Lung (tissue), 12 donors: ENCODE data around the gene MFRP. TPM values are rescaled to one million over a fixed set of nuclear protein-coding genes. Genes with fewer than 3 reads are reported as not detected.

Experiments
- ATAC-seq: fragments of 200-7000 bp; cut with Tn5 transposase; one replicate; pipeline ENCODE4 v1.9.1; 2020; ENCODE audit warnings: moderate number of reproducible peaks; ENCODE audit not compliant: insufficient read depth, low FRiP score
- DNase-seq, 3 donors: peaks; one replicate each; pipeline ENCODE4 v3.0.0-alpha.2; 2013 to 2017
- H3K27ac ChIP-seq, 2 donors: one replicate each; pipeline ENCODE4 v1.5.1; 2013; ENCODE audit warnings: mild to moderate bottlenecking in 2 of 2, moderate library complexity in 2 of 2, control low read depth in 1 of 2, inconsistent platforms in 1 of 2, low read depth in 1 of 2, low read length in 1 of 2
- H3K27me3 ChIP-seq, 3 donors: one replicate each; pipeline ENCODE4 v1.5.1; 2013; ENCODE audit warnings: low read length in 2 of 3; ENCODE audit not compliant: control insufficient read depth in 3 of 3, insufficient read depth in 3 of 3
- H3K36me3 ChIP-seq, 4 donors: one replicate each; pipeline ENCODE4 v1.5.1; 2013; ENCODE audit warnings: low read length in 4 of 4, mild to moderate bottlenecking in 1 of 4, moderate library complexity in 1 of 4; ENCODE audit not compliant: control insufficient read depth in 4 of 4, insufficient read depth in 4 of 4
- H3K4me1 ChIP-seq, 5 donors: one replicate each; pipeline ENCODE4 v1.5.1; 2013; ENCODE audit warnings: low read length in 5 of 5, mild to moderate bottlenecking in 2 of 5, moderate library complexity in 1 of 5; ENCODE audit not compliant: control insufficient read depth in 5 of 5, insufficient read depth in 5 of 5
- H3K4me3 ChIP-seq: one replicate; pipeline ENCODE4 v1.5.1; 2013; ENCODE audit warnings: mild to moderate bottlenecking, control low read depth, moderate library complexity
- H3K9ac ChIP-seq, 2 donors: one replicate each; pipeline ENCODE4 v1.5.1; 2013; ENCODE audit warnings: low read length in 2 of 2, control low read depth in 1 of 2; ENCODE audit not compliant: insufficient read depth in 1 of 2
- H3K9me3 ChIP-seq, 4 donors: one replicate each; pipeline ENCODE4 v1.5.1; 2013; ENCODE audit warnings: low read length in 3 of 4, mild to moderate bottlenecking in 1 of 4, moderate library complexity in 1 of 4; ENCODE audit not compliant: control insufficient read depth in 4 of 4, insufficient read depth in 3 of 4
- CTCF ChIP-seq: IDR thresholded peaks from 2 replicates; pipeline ENCODE4 v1.5.1; 2012; ENCODE audit warnings: mild to moderate bottlenecking; ENCODE audit errors: control extremely low read depth, extremely low read depth
- WGBS, 2 donors: extraction: QIAGEN DNeasy Blood & Tissue Kit; methylation state at CpG; one replicate each; pipeline ENCODE4 v1.1.7; 2013; 5-methylcytosine and 5-hydroxymethylcytosine counted together
- polyA plus RNA-seq, 2 donors: library from polyadenylated mRNA; stranded (reverse); fragments of 200-250 nt; gene quantifications; one replicate each; pipeline ENCODE4 v1.2.1, GENCODE V29; 2013
- total RNA-seq, 2 donors: library from RNA; depleted of rRNA in 1 of 2; stranded (reverse); fragments of >200 nt in 1 of 2; gene quantifications; one replicate each; pipeline ENCODE4 v1.2.1, GENCODE V29; 2014 to 2021
- donor health status: control.
- donor health status: control.
- donor health status: Bipolar disorder and iron deficiency.
- donor health status: healthy.
- donor health status: DM: yes; HTN: yes; CAD: no.

Gene MFRP
- total and polyA plus RNA-seq, 4 donors: not detected

- peaks cover 0 to 54% (median 14%) of the 10 kb centered on the region in 5 donors for H3K4me1 ChIP-seq
- DNase-seq: peak in 2 of 3 donors; percentile 40 to 43
- H3K27ac ChIP-seq: no peak overlapping the region
- 74 to 88% methylated on average over 4 of the region's 4 CpGs for WGBS, 2 donors
- H3K27me3 ChIP-seq: no peaks in the 10 kb centered on the region
- no peak overlapping the region for H3K9ac ChIP-seq
- peaks cover 0 to 7% (median 3%) of the 10 kb centered on the region in 4 donors for H3K36me3 ChIP-seq
- H3K4me3 ChIP-seq: no peak overlapping the region
- H3K9me3 ChIP-seq: no peaks in the 10 kb centered on the region
- no peak for ATAC-seq
- no peak for TF ChIP-seq CTCF
Observed at GRCh38 chr11:119332111-119332765, 14.3 kb downstream of the MFRP start.

DNA sequence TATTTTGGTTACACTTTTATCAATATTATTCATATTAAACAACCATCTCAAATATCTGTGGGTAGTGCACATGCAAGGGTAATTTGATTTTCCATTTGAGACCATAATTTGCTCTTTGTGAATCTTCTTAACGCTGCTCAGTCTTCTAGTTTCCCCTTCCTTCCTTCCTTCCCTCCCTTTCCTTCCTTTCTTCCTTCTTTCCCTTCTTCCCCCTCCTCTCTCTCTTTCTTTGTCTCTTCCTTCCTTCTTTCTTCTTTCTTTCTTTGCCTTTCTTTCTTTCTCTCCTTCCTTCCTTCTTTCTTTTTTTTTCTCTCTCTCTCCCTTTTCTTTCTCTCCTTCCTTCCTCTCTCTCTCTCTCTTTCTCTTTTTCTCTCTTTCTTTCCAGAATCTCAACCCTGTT is 16.3 kb downstream of the MFRP start:
- ATAC-seq (no peak), DNase-seq (no peak)
- Histone ChIP-seq H3K9me3 (no peaks in the 10 kb centered on the region), H3K27ac (no peak overlapping the region), H3K4me1 (peaks cover 0 to 38% (median 8%) of the 10 kb centered on the region in 5 donors), H3K4me3 (no peak overlapping the region), H3K36me3 (no peaks in the 10 kb centered on the region), H3K9ac (no peak overlapping the region), H3K27me3 (no peaks in the 10 kb centered on the region)
- 35 to 42% methylated on average over 1 of the region's 1 CpG for WGBS, 2 donors
- TF ChIP-seq CTCF: no peak

- no peak for TF ChIP-seq CTCF
- H3K9me3 ChIP-seq: no peaks in the 10 kb centered on the region
- H3K27ac ChIP-seq: no peak overlapping the region
- peak; percentile 51 to 89 (median 82) for DNase-seq
- H3K4me3 ChIP-seq: no peak overlapping the region
- H3K36me3 ChIP-seq: no peaks in the 10 kb centered on the region
- ATAC-seq: no peak
- H3K9ac ChIP-seq: no peak overlapping the region
- peaks cover 0 to 32% (median 4%) of the 10 kb centered on the region in 5 donors for H3K4me1 ChIP-seq
- no peaks in the 10 kb centered on the region for H3K27me3 ChIP-seq
- 70 to 75% methylated on average over 2 of the region's 2 CpGs for WGBS, 2 donors
Observed at GRCh38 chr11:119329320-119329719, 17.2 kb downstream of the MFRP start.

DNA sequence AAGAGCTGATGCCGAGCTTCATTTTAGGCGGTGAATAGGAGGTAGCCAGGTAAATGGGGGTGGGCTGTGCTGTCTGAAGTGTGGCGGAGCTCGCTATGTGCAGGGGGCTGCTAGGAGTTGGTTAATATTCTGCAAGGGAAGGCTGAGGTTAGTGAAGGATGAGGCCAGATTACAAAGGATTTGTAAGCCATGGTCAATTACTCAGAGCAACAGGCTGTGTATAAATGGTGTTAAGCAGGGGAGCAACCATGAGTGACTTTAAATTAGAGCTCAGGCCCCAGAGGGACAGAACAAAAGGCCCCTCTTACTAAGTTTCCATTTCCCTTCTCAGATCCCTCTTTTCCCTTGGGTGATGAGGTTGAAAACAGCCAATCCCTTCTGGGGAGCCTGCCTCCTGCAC is 22.3 kb downstream of the MFRP start:
- H3K9ac ChIP-seq: no peak overlapping the region
- WGBS, 2 donors: 67 to 78% methylated on average over 4 of the region's 4 CpGs

More for the DNA sequence above, 22.3 kb downstream of the MFRP start:
- peaks cover 0 to 37% (median 2%) of the 10 kb centered on the region in 5 donors for H3K4me1 ChIP-seq
- no peaks in the 10 kb centered on the region for H3K27me3 ChIP-seq
- H3K4me3 ChIP-seq: no peak overlapping the region
- H3K36me3 ChIP-seq: no peaks in the 10 kb centered on the region
- DNase-seq: no peak
- H3K27ac ChIP-seq: no peak overlapping the region
- H3K9me3 ChIP-seq: no peaks in the 10 kb centered on the region
- TF ChIP-seq CTCF: no peak
- no peak for ATAC-seq
